ENCODE results near the gene KLHL24. TPM values are rescaled to one million over a fixed set of nuclear protein-coding genes. Genes with fewer than 3 reads are reported as not detected.
"Not testable (repeated sequence)": the region's sequence is repeated elsewhere in the genome, so short reads cannot be mapped to it uniquely, and the experiment has no call there.

The KLHL24 gene
- total and polyA plus RNA-seq, 3 donors from 2014 or later, result 17.1 to 56.5 (median 44.6) TPM

GRCh38 chr3:183680061-183680460, 44.6 kb downstream of the KLHL24 start:
- no peaks in the 10 kb centered on the region for H3K36me3 ChIP-seq (ENCODE audit: low read depth, missing control alignments)

GRCh38 chr3:183687705-183688104, 52.3 kb downstream of the KLHL24 start:
- no peak for DNase-seq
- 80 to 86% methylated on average over 6 of the region's 6 CpGs for WGBS, 2 donors
- no peak overlapping the region for H3K27ac ChIP-seq
- H3K4me1 ChIP-seq, result no peaks in the 10 kb centered on the region
- no peak for TF ChIP-seq POLR2A (IDR thresholded peaks at IDR 0.05)
- intact Hi-C loops (cut with DNase I; ENCODE audit: low total_unique reads), result no loop called here
- no peaks in the 10 kb centered on the region for H3K27me3 ChIP-seq
- H3K9me3 ChIP-seq, result no peaks in the 10 kb centered on the region
- H3K36me3 ChIP-seq (ENCODE audit: low read depth, missing control alignments), result no peaks in the 10 kb centered on the region
- H3K4me3 ChIP-seq, result no peak overlapping the region

More at GRCh38 chr3:183680061-183680460, 44.6 kb downstream of the KLHL24 start:
- TF ChIP-seq CTCF (IDR thresholded peaks at IDR 0.05) (no peak), POLR2A (IDR thresholded peaks at IDR 0.05) (no peak)
- DNase-seq, result no peak
- Histone ChIP-seq H3K27me3 (no peaks in the 10 kb centered on the region), H3K27ac (no peak overlapping the region), H3K9me3 (no peaks in the 10 kb centered on the region), H3K4me3 (no peak overlapping the region), H3K4me1 (no peaks in the 10 kb centered on the region)
- intact Hi-C loops (cut with DNase I; ENCODE audit: low total_unique reads), result no loop called here
- WGBS, 2 donors, result 94 to 98% methylated on average over 3 of the region's 3 CpGs

GRCh38 chr3:183688874-183689273, 53.5 kb downstream of the KLHL24 start:
- no peak overlapping the region for H3K27ac ChIP-seq
- DNase-seq, result no peak
- no peaks in the 10 kb centered on the region for H3K27me3 ChIP-seq
- no peaks in the 10 kb centered on the region for H3K4me1 ChIP-seq
- intact Hi-C loops (cut with DNase I; ENCODE audit: low total_unique reads), result no loop called here
- WGBS, 2 donors, result 88 to 90% methylated on average over 3 of the region's 3 CpGs
- H3K9me3 ChIP-seq, result no peaks in the 10 kb centered on the region
- no peaks in the 10 kb centered on the region for H3K36me3 ChIP-seq (ENCODE audit: low read depth, missing control alignments)
- TF ChIP-seq POLR2A (IDR thresholded peaks at IDR 0.05) (no peak), CTCF (IDR thresholded peaks at IDR 0.05) (no peak)
- no peak overlapping the region for H3K4me3 ChIP-seq

GRCh38 chr3:183689621-183690020, 54.2 kb downstream of the KLHL24 start:
- H3K9me3 ChIP-seq; DNase-seq; H3K4me3 ChIP-seq; intact Hi-C loops (cut with DNase I; ENCODE audit: low total_unique reads); H3K27me3 ChIP-seq; H3K4me1 ChIP-seq; H3K36me3 ChIP-seq (ENCODE audit: low read depth, missing control alignments); H3K27ac ChIP-seq: not testable (repeated sequence)
- 90 to 95% methylated on average over 5 of the region's 5 CpGs for WGBS, 2 donors

GRCh38 chr3:183690402-183690995, 55.1 kb downstream of the KLHL24 start:
- intact Hi-C loops (cut with DNase I; ENCODE audit: low total_unique reads), result no loop called here
- WGBS, 2 donors, result 95 to 98% methylated on average over 11 of the region's 11 CpGs
- H3K27ac ChIP-seq, result no peak overlapping the region
- H3K4me1 ChIP-seq, result no peaks in the 10 kb centered on the region
- no peak overlapping the region for H3K4me3 ChIP-seq
- no peaks in the 10 kb centered on the region for H3K27me3 ChIP-seq
- TF ChIP-seq CTCF (IDR thresholded peaks at IDR 0.05) (no peak), POLR2A (IDR thresholded peaks at IDR 0.05) (no peak)
- no peaks in the 10 kb centered on the region for H3K9me3 ChIP-seq
- H3K36me3 ChIP-seq (ENCODE audit: low read depth, missing control alignments), result no peaks in the 10 kb centered on the region
- no peak for DNase-seq

- no peaks in the 10 kb centered on the region for H3K36me3 ChIP-seq (ENCODE audit: low read depth, missing control alignments)
- no peaks in the 10 kb centered on the region for H3K9me3 ChIP-seq
- no peaks in the 10 kb centered on the region for H3K27me3 ChIP-seq
- H3K27ac ChIP-seq, result no peak overlapping the region
- WGBS, 2 donors, result 76 to 77% methylated on average over 10 of the region's 10 CpGs
- TF ChIP-seq POLR2A (IDR thresholded peaks at IDR 0.05), result no peak
- no peak for TF ChIP-seq CTCF (IDR thresholded peaks at IDR 0.05)
- DNase-seq, result no peak
- no peak overlapping the region for H3K4me3 ChIP-seq
- intact Hi-C loops (cut with DNase I; ENCODE audit: low total_unique reads), result no loop called here
- H3K4me1 ChIP-seq, result no peaks in the 10 kb centered on the region
These were observed 57.0 kb downstream of the KLHL24 start for GRCh38 chr3:183692436-183692835.

Measured in testis (tissue), 3 donors.